Fibroblast of pulmonary artery (primary cell): ENCODE results near the gene PEAR1.

Source experiments
- DNase-seq: peaks from one replicate; pipeline ENCODE4 v3.0.0-alpha.2; 2010; ENCODE audit warnings: low read depth
- H3K4me3 ChIP-seq: replicated peaks from 2 replicates; pipeline ENCODE4 v1.5.1; 2011; ENCODE audit warnings: low read depth, mild to moderate bottlenecking, control low read depth, low read length, moderate library complexity
- CTCF ChIP-seq: IDR thresholded peaks from 2 replicates; pipeline ENCODE4 v1.5.1; 2011; ENCODE audit warnings: mild to moderate bottlenecking, control low read depth, low read length, inconsistent platforms; ENCODE audit errors: missing control alignments

The PEAR1 gene

GRCh38 chr1:156893048-156893953 is at the start of gene PEAR1:
Gene PEAR1 (plus strand): TSS chr1:156893718. CDS start chr1:156903927, 10,209 bp downstream.
- H3K4me3 ChIP-seq, result peak within 1 kb of the TSS; percentile 63
- no peak for TF ChIP-seq CTCF

GRCh38 chr1:156844102-156844501 is 49.4 kb upstream of the PEAR1 start:
- no peak overlapping the region for H3K4me3 ChIP-seq
- TF ChIP-seq CTCF, result no peak
- no peak for DNase-seq

More at GRCh38 chr1:156893048-156893953, at the start of gene PEAR1:
- DNase-seq, result peak; percentile 53

- TF ChIP-seq CTCF, result no peak
- DNase-seq, result no peak
- H3K4me3 ChIP-seq, result no peak overlapping the region
Measured at GRCh38 chr1:156844638-156845037, 48.9 kb upstream of the PEAR1 start.

GRCh38 chr1:156845055-156845952 is 48.2 kb upstream of the PEAR1 start:
- no peak for DNase-seq
- no peak for TF ChIP-seq CTCF
- no peak overlapping the region for H3K4me3 ChIP-seq

- TF ChIP-seq CTCF, result no peak
- no peak overlapping the region for H3K4me3 ChIP-seq
- DNase-seq, result no peak
Measured at GRCh38 chr1:156845953-156846545, 47.5 kb upstream of the PEAR1 start.

GRCh38 chr1:156846643-156847042 is 46.9 kb upstream of the PEAR1 start:
- no peak for TF ChIP-seq CTCF
- H3K4me3 ChIP-seq, result no peak overlapping the region

More at GRCh38 chr1:156846643-156847042, 46.9 kb upstream of the PEAR1 start:
- DNase-seq, result no peak
